OCI-LY1 (cell line): Measurements from ENCODE around the gene OR10H4.

Experiments
- EZH2 ChIP-seq: fragments of 200-600 bp; sonication (generic), shearing (Covaris generic); IDR thresholded peaks from 2 replicates; pipeline ENCODE4 v1.8.0; 2017; ENCODE audit warnings: borderline replicate concordance, mixed run types, mild to moderate bottlenecking, antibody characterized with exemption, low read length, moderate library complexity, mixed read lengths
- TF ChIP-seq, protein P1 (sequence below): fragments of 200-600 bp; sonication (generic), shearing (Covaris generic); IDR thresholded peaks from 2 replicates; pipeline ENCODE4 v1.5.1; 2017; ENCODE audit warnings: mild to moderate bottlenecking, antibody characterized with exemption, low read length, moderate library complexity, mixed read lengths

DNA sequence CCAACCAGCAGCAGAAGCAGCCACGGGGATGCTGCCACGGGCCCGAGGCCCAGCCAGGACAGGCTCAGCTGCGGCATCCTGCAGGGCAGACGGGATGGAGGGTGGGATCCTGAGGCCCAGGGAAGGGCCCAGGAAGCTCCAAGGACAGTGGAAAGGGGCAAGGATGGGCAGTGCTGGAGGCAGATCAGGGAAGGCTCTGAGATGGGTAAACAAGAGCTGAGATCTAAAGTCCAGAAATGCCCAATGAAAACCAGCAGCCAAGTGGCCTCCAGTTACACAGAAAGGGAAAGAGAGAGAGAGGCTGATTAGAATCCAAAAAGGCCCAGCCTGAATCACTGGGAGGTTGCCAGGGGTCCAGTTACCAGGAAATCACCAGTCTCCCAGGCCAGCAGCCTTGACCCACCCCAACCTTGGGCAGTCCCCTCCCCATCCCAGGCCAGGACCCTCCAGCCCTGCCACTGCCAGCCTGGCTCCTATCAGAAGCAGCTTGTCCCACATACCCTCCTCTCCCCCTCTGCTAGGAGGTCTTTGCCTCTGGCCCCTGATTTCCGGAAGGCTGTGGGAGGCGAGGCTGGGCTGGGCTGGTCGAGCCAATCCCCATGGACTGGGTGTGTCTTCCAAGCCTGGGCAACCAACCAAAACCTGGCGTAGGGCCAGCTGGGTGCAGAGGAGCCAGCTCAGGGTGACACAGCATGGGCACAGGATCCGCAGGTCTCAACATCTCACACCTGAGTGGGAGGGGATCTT is 14.3 kb upstream of the OR10H4 start, which contains the start of gene CYP4F11:
- TF ChIP-seq EZH2: no peak
- TF ChIP-seq, protein P1, sequence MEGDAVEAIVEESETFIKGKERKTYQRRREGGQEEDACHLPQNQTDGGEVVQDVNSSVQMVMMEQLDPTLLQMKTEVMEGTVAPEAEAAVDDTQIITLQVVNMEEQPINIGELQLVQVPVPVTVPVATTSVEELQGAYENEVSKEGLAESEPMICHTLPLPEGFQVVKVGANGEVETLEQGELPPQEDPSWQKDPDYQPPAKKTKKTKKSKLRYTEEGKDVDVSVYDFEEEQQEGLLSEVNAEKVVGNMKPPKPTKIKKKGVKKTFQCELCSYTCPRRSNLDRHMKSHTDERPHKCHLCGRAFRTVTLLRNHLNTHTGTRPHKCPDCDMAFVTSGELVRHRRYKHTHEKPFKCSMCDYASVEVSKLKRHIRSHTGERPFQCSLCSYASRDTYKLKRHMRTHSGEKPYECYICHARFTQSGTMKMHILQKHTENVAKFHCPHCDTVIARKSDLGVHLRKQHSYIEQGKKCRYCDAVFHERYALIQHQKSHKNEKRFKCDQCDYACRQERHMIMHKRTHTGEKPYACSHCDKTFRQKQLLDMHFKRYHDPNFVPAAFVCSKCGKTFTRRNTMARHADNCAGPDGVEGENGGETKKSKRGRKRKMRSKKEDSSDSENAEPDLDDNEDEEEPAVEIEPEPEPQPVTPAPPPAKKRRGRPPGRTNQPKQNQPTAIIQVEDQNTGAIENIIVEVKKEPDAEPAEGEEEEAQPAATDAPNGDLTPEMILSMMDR: no peak
